ENCODE results near the gene CTNNA2. TPM values are rescaled to one million over a fixed set of nuclear protein-coding genes. Genes with fewer than 3 reads are reported as not detected.

Gene CTNNA2
- total and polyA plus RNA-seq, 2 of the 8 experiments (the other 6 are each of a cell fraction or from before 2014, with no cell fraction given) = 3.9 to 9.0 TPM

- no peak overlapping the region for H3K56ac ChIP-seq (replicated peaks; ENCODE audit: insufficient read length, low read depth, low read length)
- no peak overlapping the region for H2BK5ac ChIP-seq (ENCODE audit: low read depth, low read length)
- H3K79me2 ChIP-seq (ENCODE audit: control insufficient read depth in 1 of 2, insufficient read depth in 2 of 2, low read length in 2 of 2) = no peaks in the 10 kb centered on the region
- no peak overlapping the region for H4K91ac ChIP-seq (replicated peaks; ENCODE audit: insufficient read length, low read length)
- H2AK5ac ChIP-seq (ENCODE audit: low read depth, low read length) = no peak overlapping the region
- H4K20me1 ChIP-seq (replicated peaks in 1 of 2; ENCODE audit: control insufficient read depth in 1 of 2, insufficient read depth in 2 of 2, low read length in 2 of 2) = no peaks in the 10 kb centered on the region
- H3K9me3 ChIP-seq (ENCODE audit: insufficient read depth in 2 of 2, low read depth in 1 of 2, low read length in 1 of 2) = no peaks in the 10 kb centered on the region
- no peaks in the 10 kb centered on the region; a peak in 2 of 7 replicates for H3K4me1 ChIP-seq (replicated peaks in 1 of 4; ENCODE audit: control insufficient read depth in 3 of 4, insufficient read depth in 4 of 4, low read length in 3 of 4)
- H3K27me3 ChIP-seq (replicated peaks in 1 of 4; ENCODE audit: control insufficient read depth in 3 of 4, extremely low read depth in 1 of 4, insufficient read depth in 3 of 4, low read length in 3 of 4) = no peaks in the 10 kb centered on the region
- H3K23ac ChIP-seq (ENCODE audit: insufficient read length) = no peak overlapping the region
- H3K18ac ChIP-seq (ENCODE audit: extremely low read depth, low read length) = no peak overlapping the region
- H2BK15ac ChIP-seq (ENCODE audit: low read length) = no peak overlapping the region
- ChIA-PET CTCF (ENCODE audit: partially characterized antibody) (interaction anchor here (0.8 to 2.0 kb wide), 16 partner anchors 8 to 173 kb away, joined by 3 to 7 read pairs (median 4); no protein-coding TSS in a partner anchor), POLR2A (ENCODE audit: partially characterized antibody) (no interaction called here)
- no peak for FAIRE-seq
- H3K36me3 ChIP-seq (ENCODE audit: control insufficient read depth in 2 of 4, insufficient read depth in 4 of 4, low read length in 3 of 4) = no peaks in the 10 kb centered on the region
- H2AFZ ChIP-seq (ENCODE audit: low read length) = no peak overlapping the region
- no peak overlapping the region for H3K4ac ChIP-seq (replicated peaks; ENCODE audit: insufficient read length, low read depth, low read length)
- H3K23me2 ChIP-seq (ENCODE audit: low read depth, low read length) = no peaks in the 10 kb centered on the region
- no peak overlapping the region for H2BK120ac ChIP-seq (replicated peaks; ENCODE audit: low read depth, low read length)
- no peak overlapping the region for H3K14ac ChIP-seq (ENCODE audit: insufficient read length)
- H3K9ac ChIP-seq (replicated peaks in 1 of 4; ENCODE audit: extremely low read depth in 1 of 4, low read depth in 3 of 4, low read length in 3 of 4) = no peak overlapping the region
- no peak overlapping the region for H4K5ac ChIP-seq (ENCODE audit: insufficient read length, low read depth, low read length)
- no peak overlapping the region for H3K27ac ChIP-seq (ENCODE audit: low read depth, low read length)
- no peaks in the 10 kb centered on the region for H3K79me1 ChIP-seq (ENCODE audit: low read depth, low read length)
- H4K8ac ChIP-seq (ENCODE audit: extremely low read depth, insufficient read depth, low read length) = no peak overlapping the region
- no peak for DNase-seq (ENCODE audit: low read depth in 1 of 2, low spot score in 2 of 2)
- no peak overlapping the region for H2BK20ac ChIP-seq (ENCODE audit: low read length)
- no peak overlapping the region for H3K4me3 ChIP-seq (ENCODE audit: extremely low read depth in 1 of 4, insufficient read depth in 2 of 4, low read depth in 3 of 4, low read length in 4 of 4)
- H3K4me2 ChIP-seq (ENCODE audit: insufficient read depth in 1 of 2, low read depth in 2 of 2, low read length in 2 of 2) = no peak overlapping the region
- no peak overlapping the region for H2BK12ac ChIP-seq (ENCODE audit: low read depth, low read length)
- 85% methylated on average over 2 of the region's 2 CpGs; no CpG with 5 or more reads in 1 of the 2 experiments for WGBS, 2 experiments (ENCODE audit: extremely low coverage in 1 of 2, insufficient coverage in 1 of 2, insufficient read length in 1 of 2, insufficient replicate concordance in 2 of 2, low coverage in 1 of 2, low lambda C conversion rate in 2 of 2, missing lambda C conversion rate in 1 of 2)
- TF ChIP-seq RBBP5 (IDR thresholded peaks at IDR 0.05; ENCODE audit: borderline replicate concordance, low read depth, low read length) = no peak
- TF ChIP-seq SP2 (IDR thresholded peaks at IDR 0.05; ENCODE audit: low read length) = no peak
- TF ChIP-seq CTBP2 (IDR thresholded peaks at IDR 0.05; ENCODE audit: borderline replicate concordance, insufficient read depth, insufficient read length, low read length) = no peak
- TF ChIP-seq GTF2F1 (IDR thresholded peaks at IDR 0.05; ENCODE audit: borderline replicate concordance, low read depth, low read length) = no peak
- peak in 1 of 3 experiments; percentile 22; a peak in 2 of 4 replicates for TF ChIP-seq CTCF (IDR thresholded peaks at IDR 0.05; ENCODE audit: control extremely low read depth in 1 of 3, insufficient read depth in 1 of 3, low read depth in 1 of 3, low read length in 3 of 3)
- no peak for TF ChIP-seq BRCA1 (IDR thresholded peaks at IDR 0.05; ENCODE audit: low read depth, low read length)
- no peak for TF ChIP-seq ZNF274 (IDR thresholded peaks at IDR 0.05; ENCODE audit: borderline replicate concordance, extremely low read depth, low read length)
- TF ChIP-seq BCL11A (IDR thresholded peaks at IDR 0.05; ENCODE audit: low read depth in 2 of 2, low read length in 2 of 2) = no peak
- no peak for TF ChIP-seq SRF (IDR thresholded peaks at IDR 0.05; ENCODE audit: low read depth, low read length)
- TF ChIP-seq YY1 (IDR thresholded peaks at IDR 0.05; ENCODE audit: low read depth, low read length) = no peak
- TF ChIP-seq TEAD4 (IDR thresholded peaks at IDR 0.05; ENCODE audit: low read depth, low read length) = no peak
- peak; percentile 34 to 55 for TF ChIP-seq RAD21 (IDR thresholded peaks at IDR 0.05 in 1 of 2, conservative IDR thresholded peaks at IDR 0.05 in 1 of 2; ENCODE audit: low read depth in 2 of 2, low read length in 2 of 2)
Observed at GRCh38 chr2:80429251-80429650, 916.4 kb downstream of the CTNNA2 start.

Data from H1 (cell line).